H9 (cell line): ENCODE measurements around the gene LMNTD2. TPM values are rescaled to one million over a fixed set of nuclear protein-coding genes. Genes with fewer than 3 reads are reported as not detected.

Source experiments
- DNase-seq: peaks from one replicate; pipeline ENCODE4 v3.0.0-alpha.2; 2017
- H2AFZ ChIP-seq: one replicate; pipeline ENCODE4 v1.6.1; 2013; ENCODE audit warnings: mild to moderate bottlenecking, low read length, control low read depth, moderate library complexity
- H2AK5ac ChIP-seq: 2 replicates; pipeline ENCODE4 v1.6.1; 2013; ENCODE audit warnings: low read length, control low read depth, mixed read lengths; ENCODE audit not compliant: insufficient read length
- H2BK120ac ChIP-seq: one replicate; pipeline ENCODE4 v1.6.1; 2013; ENCODE audit warnings: low read depth, mild to moderate bottlenecking, low read length, control low read depth, inconsistent platforms; ENCODE audit not compliant: poor library complexity, severe bottlenecking
- H2BK12ac ChIP-seq: 2 replicates; pipeline ENCODE4 v1.6.1; 2013; ENCODE audit warnings: low read length, control low read depth, mixed read lengths, low read depth; ENCODE audit not compliant: insufficient read length
- H2BK15ac ChIP-seq: 2 replicates; pipeline ENCODE4 v1.6.1; 2013; ENCODE audit warnings: low read depth, low read length, control low read depth
- H2BK20ac ChIP-seq: one replicate; pipeline ENCODE4 v1.6.1; 2013; ENCODE audit warnings: low read depth, mild to moderate bottlenecking, low read length, control low read depth, inconsistent platforms; ENCODE audit not compliant: poor library complexity, severe bottlenecking
- H2BK5ac ChIP-seq: 2 replicates; pipeline ENCODE4 v1.6.1; 2013; ENCODE audit warnings: low read length, control low read depth, mixed read lengths; ENCODE audit not compliant: insufficient read length
- H3K14ac ChIP-seq: 2 replicates; pipeline ENCODE4 v1.6.1; 2013; ENCODE audit warnings: low read length, control low read depth; ENCODE audit not compliant: insufficient read depth
- H3K18ac ChIP-seq: 2 replicates; pipeline ENCODE4 v1.6.1; 2013; ENCODE audit warnings: low read depth, mild to moderate bottlenecking, mixed read lengths, low read length, control low read depth; ENCODE audit not compliant: insufficient read length
- H3K23ac ChIP-seq: 2 replicates; pipeline ENCODE4 v1.6.1; 2013; ENCODE audit warnings: low read length, control low read depth, mixed read lengths, low read depth; ENCODE audit not compliant: insufficient read length
- H3K23me2 ChIP-seq: 2 replicates; pipeline ENCODE4 v1.6.1; 2013; ENCODE audit warnings: low read depth, mild to moderate bottlenecking, mixed read lengths, low read length, control low read depth; ENCODE audit not compliant: insufficient read length, poor library complexity, severe bottlenecking
- H3K27ac ChIP-seq: 2 replicates; pipeline ENCODE4 v1.5.1; 2013; ENCODE audit warnings: low read length, control low read depth, mixed read lengths, low read depth; ENCODE audit not compliant: insufficient read length
- H3K27me3 ChIP-seq: 2 replicates; pipeline ENCODE4 v1.6.1; 2013; ENCODE audit warnings: low read length, control low read depth, inconsistent platforms; ENCODE audit not compliant: insufficient read depth
- H3K4ac ChIP-seq: 2 replicates; pipeline ENCODE4 v1.6.1; 2013; ENCODE audit warnings: low read depth, mild to moderate bottlenecking, control low read depth, inconsistent platforms, low read length, moderate library complexity
- H3K4me1 ChIP-seq: 2 replicates; pipeline ENCODE4 v1.6.1; 2013; ENCODE audit warnings: low read length, control low read depth, inconsistent platforms; ENCODE audit not compliant: insufficient read depth
- H3K4me2 ChIP-seq: 2 replicates; pipeline ENCODE4 v1.6.1; 2013; ENCODE audit warnings: low read length, control low read depth, mixed read lengths; ENCODE audit not compliant: insufficient read length, insufficient read depth
- H3K56ac ChIP-seq: 2 replicates; pipeline ENCODE4 v1.6.1; 2013; ENCODE audit warnings: low read depth, mild to moderate bottlenecking, mixed read lengths, low read length, control low read depth; ENCODE audit not compliant: insufficient read length
- H3K79me1 ChIP-seq: 2 replicates; pipeline ENCODE4 v1.6.1; 2013; ENCODE audit warnings: low read depth, mild to moderate bottlenecking, moderate library complexity, low read length, control low read depth, inconsistent platforms; ENCODE audit not compliant: insufficient read depth, poor library complexity, severe bottlenecking
- H3K79me2 ChIP-seq: 2 replicates; pipeline ENCODE4 v1.6.1; 2013; ENCODE audit warnings: low read length, control low read depth, inconsistent platforms; ENCODE audit not compliant: insufficient read depth
- H3K9ac ChIP-seq: 2 replicates; pipeline ENCODE4 v1.6.1; 2013; ENCODE audit warnings: low read length, control low read depth, mixed read lengths; ENCODE audit not compliant: insufficient read length; ENCODE audit errors: extremely low read depth
- H3K9me3 ChIP-seq: one replicate; pipeline ENCODE4 v1.6.1; 2013; ENCODE audit warnings: low read depth, low read length, inconsistent platforms; ENCODE audit not compliant: control insufficient read depth
- H3T11ph ChIP-seq: one replicate; pipeline ENCODE4 v1.6.1; 2013; ENCODE audit warnings: mild to moderate bottlenecking, low read length, control low read depth, inconsistent platforms
- H4K20me1 ChIP-seq: one replicate; pipeline ENCODE4 v1.6.1; 2013; ENCODE audit not compliant: control insufficient read depth, insufficient read length, insufficient read depth
- H4K5ac ChIP-seq: 2 replicates; pipeline ENCODE4 v1.6.1; 2013; ENCODE audit warnings: low read depth, mild to moderate bottlenecking, mixed read lengths, low read length, control low read depth; ENCODE audit not compliant: insufficient read length
- H4K8ac ChIP-seq: replicated peaks from 2 replicates; pipeline ENCODE4 v1.6.1; 2013; ENCODE audit warnings: low read length, control low read depth, mixed read lengths, low read depth; ENCODE audit not compliant: insufficient read length
- H4K91ac ChIP-seq: 2 replicates; pipeline ENCODE4 v1.6.1; 2013; ENCODE audit warnings: low read depth, mild to moderate bottlenecking, moderate library complexity, mixed read lengths, low read length, control low read depth; ENCODE audit not compliant: insufficient read length
- H3K27ac Mint-ChIP-seq, 3 experiments: 2 replicates in 2 of 3; 3 replicates in 1 of 3; pipeline ENCODE4 v1.8.0; 2020 to 2021; ENCODE audit warnings: mixed read lengths in 3 of 3, mild to moderate bottlenecking in 1 of 3, moderate library complexity in 1 of 3
- H3K27me3 Mint-ChIP-seq: 2 replicates; pipeline ENCODE4 v1.8.0; 2021; ENCODE audit warnings: low read depth, mild to moderate bottlenecking, moderate library complexity, mixed read lengths
- H3K36me3 Mint-ChIP-seq, 3 experiments: 2 replicates in 2 of 3; 3 replicates in 1 of 3; pipeline ENCODE4 v1.8.0; 2020 to 2021; ENCODE audit warnings: low read depth in 3 of 3, mixed read lengths in 3 of 3; ENCODE audit not compliant: insufficient read depth in 1 of 3
- H3K4me1 Mint-ChIP-seq, 2 experiments: 2 replicates each; pipeline ENCODE4 v1.8.0; 2020; ENCODE audit warnings: mixed read lengths in 2 of 2
- H3K4me3 Mint-ChIP-seq, 2 experiments: 2 replicates in 1 of 2; 3 replicates in 1 of 2; pipeline ENCODE4 v1.8.0; 2020 to 2021; ENCODE audit warnings: mild to moderate bottlenecking in 2 of 2, mixed read lengths in 2 of 2, moderate library complexity in 1 of 2
- H3K9me3 Mint-ChIP-seq, 2 experiments: 2 replicates in 1 of 2; 3 replicates in 1 of 2; pipeline ENCODE4 v1.8.0; 2020; ENCODE audit warnings: mild to moderate bottlenecking in 2 of 2, mixed read lengths in 2 of 2, moderate library complexity in 1 of 2
- WGBS: extraction: QIAGEN DNeasy Blood & Tissue Kit; methylation state at CpG from one replicate; pipeline ENCODE4 v1.1.7; 2013; ENCODE audit warnings: missing lambda C conversion rate, low lambda C conversion rate, mixed read lengths; ENCODE audit not compliant: insufficient read length; ENCODE audit errors: extremely low coverage; 5-methylcytosine and 5-hydroxymethylcytosine counted together
- total RNA-seq: library from RNA; stranded (reverse); gene quantifications from 2 replicates; pipeline ENCODE4 v1.2.1, GENCODE V29; 2021
- TF ChIP-seq, protein P1 (sequence below): fragments of 200-600 bp; sonication (generic); conservative IDR thresholded peaks from 3 replicates; pipeline ENCODE4 v1.8.0; 2021; ENCODE audit warnings: antibody characterized with exemption, mild to moderate bottlenecking

The LMNTD2 gene
- total RNA-seq, 1 experiment from 2014 or later, result 4.7 TPM

DNA sequence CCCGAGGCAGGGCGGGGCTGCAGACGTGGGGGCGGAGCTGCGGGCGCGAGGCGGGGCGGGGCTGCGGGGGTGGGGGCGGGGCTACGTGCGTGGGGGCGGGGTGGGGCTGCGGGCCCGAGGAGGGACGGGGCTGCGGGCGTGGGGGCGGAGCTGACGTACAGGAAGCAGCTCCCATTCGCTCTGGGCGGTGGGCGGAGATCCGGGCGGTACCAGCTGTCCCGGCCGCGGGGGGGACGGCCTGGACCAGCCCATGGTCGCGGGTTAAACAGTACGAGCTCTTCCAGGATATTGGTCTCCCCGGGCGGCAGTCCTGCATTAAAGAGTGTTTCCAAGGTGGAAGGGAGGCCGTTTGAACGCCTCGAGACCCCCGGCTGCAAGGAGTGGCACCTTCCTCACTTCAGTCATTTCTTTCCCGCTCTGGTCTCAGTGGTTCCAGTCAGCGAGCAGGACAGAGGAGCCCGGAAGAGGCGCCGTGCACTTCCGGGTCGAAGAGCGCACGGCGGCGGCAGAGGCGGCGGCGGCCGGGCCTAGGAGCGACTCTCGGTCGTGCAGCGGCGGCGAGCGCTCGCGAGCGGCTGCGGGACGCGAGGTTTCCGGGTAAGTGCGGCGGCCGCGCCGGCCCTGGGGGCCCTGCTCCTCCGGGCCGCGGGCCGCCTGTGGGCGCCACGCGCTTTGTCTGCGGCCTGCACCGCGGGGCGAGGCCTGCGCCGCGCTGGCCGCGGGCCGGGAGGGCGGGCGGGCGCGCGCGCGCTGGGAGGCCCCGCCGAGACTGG lies 15.6 kb upstream of the LMNTD2 start, which contains the start of gene PHRF1:
Gene PHRF1, plus strand, starts transcription at position 475 of the 773 bp plus-strand sequence. CDS start 5,043 bp downstream, outside the sequence.
- Histone ChIP-seq H2AFZ (no peak within 1 kb of the TSS), H3K18ac (peak within 1 kb of the TSS; percentile 100), H3K23me2 (peaks cover 16% of the 10 kb centered on the region), H4K91ac (no peak within 1 kb of the TSS), H4K20me1 (no peaks in the 10 kb centered on the region), H2BK15ac (no peak within 1 kb of the TSS), H3K27me3 (no peaks in the 10 kb centered on the region; the same call in 1 of the 2 replicates), H2BK20ac (no peak within 1 kb of the TSS), H3K79me2 (peaks cover 40% of the 10 kb centered on the region; the same call in 1 of the 2 replicates), H4K8ac (no peak within 1 kb of the TSS), H3K9ac (peak within 1 kb of the TSS; percentile 93), H3K79me1 (peaks cover 10% of the 10 kb centered on the region), H2BK120ac (peak within 1 kb of the TSS; percentile 95), H3K9me3 (no peaks in the 10 kb centered on the region), H3K27ac (peak within 1 kb of the TSS; percentile 12), H3T11ph (no peak within 1 kb of the TSS), H2BK5ac (no peak within 1 kb of the TSS), H3K4me1 (no peaks in the 10 kb centered on the region), H3K4me2 (peak within 1 kb of the TSS; percentile 94), H4K5ac (no peak within 1 kb of the TSS), H3K56ac (no peak within 1 kb of the TSS), H3K4ac (no peak within 1 kb of the TSS; the same call in 1 of the 2 replicates), H2AK5ac (no peak within 1 kb of the TSS), H2BK12ac (no peak within 1 kb of the TSS), H3K23ac (peak within 1 kb of the TSS; percentile 19), H3K14ac (peak within 1 kb of the TSS; percentile 100)
- peaks cover 3 to 11% (median 5%) of the 10 kb centered on the region in 3 experiments; a peak in 6 of 7 replicates for H3K36me3 Mint-ChIP-seq
- H3K27ac Mint-ChIP-seq, result peak within 1 kb of the TSS; percentile 100
- TF ChIP-seq, protein P1, sequence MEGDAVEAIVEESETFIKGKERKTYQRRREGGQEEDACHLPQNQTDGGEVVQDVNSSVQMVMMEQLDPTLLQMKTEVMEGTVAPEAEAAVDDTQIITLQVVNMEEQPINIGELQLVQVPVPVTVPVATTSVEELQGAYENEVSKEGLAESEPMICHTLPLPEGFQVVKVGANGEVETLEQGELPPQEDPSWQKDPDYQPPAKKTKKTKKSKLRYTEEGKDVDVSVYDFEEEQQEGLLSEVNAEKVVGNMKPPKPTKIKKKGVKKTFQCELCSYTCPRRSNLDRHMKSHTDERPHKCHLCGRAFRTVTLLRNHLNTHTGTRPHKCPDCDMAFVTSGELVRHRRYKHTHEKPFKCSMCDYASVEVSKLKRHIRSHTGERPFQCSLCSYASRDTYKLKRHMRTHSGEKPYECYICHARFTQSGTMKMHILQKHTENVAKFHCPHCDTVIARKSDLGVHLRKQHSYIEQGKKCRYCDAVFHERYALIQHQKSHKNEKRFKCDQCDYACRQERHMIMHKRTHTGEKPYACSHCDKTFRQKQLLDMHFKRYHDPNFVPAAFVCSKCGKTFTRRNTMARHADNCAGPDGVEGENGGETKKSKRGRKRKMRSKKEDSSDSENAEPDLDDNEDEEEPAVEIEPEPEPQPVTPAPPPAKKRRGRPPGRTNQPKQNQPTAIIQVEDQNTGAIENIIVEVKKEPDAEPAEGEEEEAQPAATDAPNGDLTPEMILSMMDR, result no peak
- peak; percentile 94 for DNase-seq
- peaks cover 14% of the 10 kb centered on the region for H3K27me3 Mint-ChIP-seq
- H3K9me3 Mint-ChIP-seq, result no peaks in the 10 kb centered on the region
- WGBS, result no CpG with 5 or more reads among the region's 99 CpGs
- H3K4me3 Mint-ChIP-seq, result peak within 1 kb of the TSS; percentile 90 to 95
- peaks cover 28 to 33% of the 10 kb centered on the region in 2 experiments for H3K4me1 Mint-ChIP-seq
